Central memory CD8-positive, alpha-beta T cell (primary cell): ENCODE data around the gene SART1.

Source experiments
- ATAC-seq: fragments of 150-1000 bp; cut with Tn5 transposase; replicated peaks from 2 replicates; pipeline ENCODE4 v1.10.0; 2022; ENCODE audit warnings: mild to moderate bottlenecking, moderate FRiP score, moderate number of reproducible peaks; ENCODE audit not compliant: poor library complexity, severe bottlenecking; ENCODE audit errors: extremely low read depth
- DNase-seq, 2 donors: peaks; one replicate each; pipeline ENCODE4 v3.0.0; 2021; ENCODE audit warnings: low spot score in 2 of 2
- H3K27ac Mint-ChIP-seq: one replicate; pipeline ENCODE4 v1.8.0; 2022; ENCODE audit warnings: low read depth, mild to moderate bottlenecking, moderate library complexity, mixed read lengths
- H3K27me3 Mint-ChIP-seq: one replicate; pipeline ENCODE4 v1.8.0; 2022; ENCODE audit warnings: mixed read lengths
- H3K36me3 Mint-ChIP-seq: one replicate; pipeline ENCODE4 v1.8.0; 2022; ENCODE audit warnings: mild to moderate bottlenecking, moderate library complexity, mixed read lengths; ENCODE audit not compliant: insufficient read depth
- H3K4me1 Mint-ChIP-seq: one replicate; pipeline ENCODE4 v1.8.0; 2022; ENCODE audit warnings: mixed read lengths
- H3K4me3 Mint-ChIP-seq: one replicate; pipeline ENCODE4 v1.8.0; 2022; ENCODE audit warnings: mild to moderate bottlenecking, moderate library complexity, mixed read lengths
- H3K9me3 Mint-ChIP-seq: one replicate; pipeline ENCODE4 v1.8.0; 2022; ENCODE audit warnings: mixed read lengths

SART1 gene

GRCh38 chr11:65977621-65978390, 16.3 kb downstream of the SART1 start:
- no peaks in the 10 kb centered on the region for H3K9me3 Mint-ChIP-seq
- no peaks in the 10 kb centered on the region for H3K27me3 Mint-ChIP-seq
- H3K4me3 Mint-ChIP-seq: no peak overlapping the region
- peaks cover 31% of the 10 kb centered on the region for H3K36me3 Mint-ChIP-seq
- DNase-seq (no peak), ATAC-seq (no peak)
- H3K27ac Mint-ChIP-seq: peak overlapping the region; percentile 12
- peaks cover 10% of the 10 kb centered on the region for H3K4me1 Mint-ChIP-seq

GRCh38 chr11:65978391-65979238, 17.1 kb downstream of the SART1 start:
- no peaks in the 10 kb centered on the region for H3K27me3 Mint-ChIP-seq
- no peak for DNase-seq
- H3K9me3 Mint-ChIP-seq: no peaks in the 10 kb centered on the region
- H3K4me1 Mint-ChIP-seq: peaks cover 10% of the 10 kb centered on the region
- no peak overlapping the region for H3K4me3 Mint-ChIP-seq
- H3K27ac Mint-ChIP-seq: peak overlapping the region; percentile 12
- no peak for ATAC-seq
- peaks cover 30% of the 10 kb centered on the region for H3K36me3 Mint-ChIP-seq

- H3K27me3 Mint-ChIP-seq: no peaks in the 10 kb centered on the region
- H3K4me1 Mint-ChIP-seq: peaks cover 10% of the 10 kb centered on the region
- no peak for ATAC-seq
- H3K36me3 Mint-ChIP-seq: peaks cover 27% of the 10 kb centered on the region
- H3K9me3 Mint-ChIP-seq: no peaks in the 10 kb centered on the region
- H3K4me3 Mint-ChIP-seq: no peak overlapping the region
- H3K27ac Mint-ChIP-seq: no peak overlapping the region
- no peak for DNase-seq
These were observed 17.8 kb downstream of the SART1 start for GRCh38 chr11:65979261-65979759.

- no peak overlapping the region for H3K27ac Mint-ChIP-seq
- no peak for ATAC-seq
These were observed 19.7 kb downstream of the SART1 start for GRCh38 chr11:65981101-65981740.

GRCh38 chr11:65981972-65982823, 20.7 kb downstream of the SART1 start:
- Mint-ChIP-seq H3K4me1 (no peaks in the 10 kb centered on the region), H3K4me3 (no peak overlapping the region)

More at GRCh38 chr11:65981101-65981740, 19.7 kb downstream of the SART1 start:
- H3K36me3 Mint-ChIP-seq: peaks cover 17% of the 10 kb centered on the region
- DNase-seq: no peak
- H3K9me3 Mint-ChIP-seq: no peaks in the 10 kb centered on the region
- peaks cover under 1% of the 10 kb centered on the region for H3K4me1 Mint-ChIP-seq
- H3K27me3 Mint-ChIP-seq: no peaks in the 10 kb centered on the region
- no peak overlapping the region for H3K4me3 Mint-ChIP-seq

GRCh38 chr11:65982824-65983588, 21.5 kb downstream of the SART1 start:
- H3K9me3 Mint-ChIP-seq: no peaks in the 10 kb centered on the region
- ATAC-seq (no peak), DNase-seq (no peak)
- H3K27me3 Mint-ChIP-seq: no peaks in the 10 kb centered on the region
- peaks cover 5% of the 10 kb centered on the region for H3K36me3 Mint-ChIP-seq
- no peak overlapping the region for H3K27ac Mint-ChIP-seq
- H3K4me3 Mint-ChIP-seq: no peak overlapping the region
- no peaks in the 10 kb centered on the region for H3K4me1 Mint-ChIP-seq

More at GRCh38 chr11:65981972-65982823, 20.7 kb downstream of the SART1 start:
- Mint-ChIP-seq H3K27ac (no peak overlapping the region), H3K27me3 (no peaks in the 10 kb centered on the region), H3K9me3 (no peaks in the 10 kb centered on the region), H3K36me3 (peaks cover 12% of the 10 kb centered on the region)
- no peak for DNase-seq
- ATAC-seq: no peak

GRCh38 chr11:65983589-65983987, 22.1 kb downstream of the SART1 start:
- Mint-ChIP-seq H3K4me1 (no peaks in the 10 kb centered on the region), H3K27me3 (no peaks in the 10 kb centered on the region), H3K36me3 (peaks cover 7% of the 10 kb centered on the region), H3K9me3 (no peaks in the 10 kb centered on the region), H3K4me3 (no peak overlapping the region), H3K27ac (no peak overlapping the region)
- DNase-seq (no peak), ATAC-seq (no peak)

- Mint-ChIP-seq H3K4me1 (peaks cover 7% of the 10 kb centered on the region), H3K36me3 (peaks cover 6% of the 10 kb centered on the region), H3K27ac (no peak overlapping the region)
These were observed 25.8 kb downstream of the SART1 start for GRCh38 chr11:65987336-65987735.

GRCh38 chr11:65988791-65989592, 27.5 kb downstream of the SART1 start:
- Mint-ChIP-seq H3K4me1 (peaks cover 7% of the 10 kb centered on the region), H3K4me3 (no peak overlapping the region), H3K9me3 (no peaks in the 10 kb centered on the region), H3K27me3 (no peaks in the 10 kb centered on the region), H3K36me3 (peaks cover 8% of the 10 kb centered on the region), H3K27ac (peak overlapping the region; percentile 42)
- peak; percentile 88 to 93 for DNase-seq
- ATAC-seq: peak; percentile 99

More at GRCh38 chr11:65987336-65987735, 25.8 kb downstream of the SART1 start:
- DNase-seq (no peak), ATAC-seq (no peak)
- H3K27me3 Mint-ChIP-seq: no peaks in the 10 kb centered on the region
- H3K4me3 Mint-ChIP-seq: no peak overlapping the region
- no peaks in the 10 kb centered on the region for H3K9me3 Mint-ChIP-seq

GRCh38 chr11:65992056-65992455, 30.5 kb downstream of the SART1 start:
- Mint-ChIP-seq H3K4me3 (no peak overlapping the region), H3K9me3 (no peaks in the 10 kb centered on the region), H3K27me3 (no peaks in the 10 kb centered on the region), H3K36me3 (peaks cover 18% of the 10 kb centered on the region), H3K4me1 (peaks cover 7% of the 10 kb centered on the region), H3K27ac (no peak overlapping the region)
- DNase-seq (no peak), ATAC-seq (no peak)

GRCh38 chr11:65997286-65997685, 35.8 kb downstream of the SART1 start:
- Mint-ChIP-seq H3K4me1 (peaks cover 21% of the 10 kb centered on the region), H3K27me3 (no peaks in the 10 kb centered on the region), H3K27ac (no peak overlapping the region), H3K4me3 (no peak overlapping the region), H3K9me3 (no peaks in the 10 kb centered on the region), H3K36me3 (peaks cover 51% of the 10 kb centered on the region)
- ATAC-seq (no peak), DNase-seq (no peak)
